GM21367 (cell line): ENCODE measurements around the gene CAPN15.
A peak's percentile ranks its signal among the peaks of the same experiment; 100 is the strongest.
"Not testable (repeated sequence)": the region's sequence is repeated elsewhere in the genome, so short reads cannot be mapped to it uniquely, and the experiment has no call there.

Source experiments
- ATAC-seq: cut with Tn5 transposase; IDR thresholded peaks from one replicate; pipeline ENCODE4 v1.9.1; 2021; ENCODE audit not compliant: unreplicated experiment

CAPN15 gene

GRCh38 chr16:527015-527903, at the start of gene CAPN15:
Gene CAPN15, plus strand, starts transcription at chr16:527712. Its CDS starts 19,127 bp downstream, at chr16:546839.
- ATAC-seq: peak; percentile 46

- ATAC-seq: not testable (repeated sequence)
Measured at GRCh38 chr16:478287-478686, 49.2 kb upstream of the CAPN15 start.

- no peak for ATAC-seq
Measured at GRCh38 chr16:482468-483185, 44.9 kb upstream of the CAPN15 start.

- ATAC-seq: no peak
Measured at GRCh38 chr16:483341-484075, 44.0 kb upstream of the CAPN15 start.

- ATAC-seq: no peak
Measured at GRCh38 chr16:489606-490005, 37.9 kb upstream of the CAPN15 start.

- ATAC-seq: no peak
Measured at GRCh38 chr16:490768-491167, 36.7 kb upstream of the CAPN15 start.

GRCh38 chr16:491220-491919, 36.1 kb upstream of the CAPN15 start:
- no peak for ATAC-seq

- no peak for ATAC-seq
Measured at GRCh38 chr16:492211-492875, 35.2 kb upstream of the CAPN15 start.

- not testable (repeated sequence) for ATAC-seq
Measured at GRCh38 chr16:494676-495075, 32.8 kb upstream of the CAPN15 start.

- ATAC-seq: no peak
Measured at GRCh38 chr16:495127-495748, 32.3 kb upstream of the CAPN15 start.

- ATAC-seq: no peak
Measured at GRCh38 chr16:496097-496886, 31.2 kb upstream of the CAPN15 start.

- ATAC-seq: no peak
Measured at GRCh38 chr16:497258-497657, 30.3 kb upstream of the CAPN15 start.

GRCh38 chr16:499924-500323, 27.6 kb upstream of the CAPN15 start:
- ATAC-seq: no peak

- ATAC-seq: no peak
Measured at GRCh38 chr16:500709-501108, 26.8 kb upstream of the CAPN15 start.

- no peak for ATAC-seq
Measured at GRCh38 chr16:502179-502943, 25.2 kb upstream of the CAPN15 start.

GRCh38 chr16:503150-504071, 24.1 kb upstream of the CAPN15 start:
- no peak for ATAC-seq
